A673 (cell line): ENCODE results near the gene TES.
A peak's percentile ranks its signal among the peaks of the same experiment; 100 is the strongest.

ENCODE experiments used
- CTCF ChIP-seq: fragments of 300-800, 200-600 bp; sonication (generic); conservative IDR thresholded peaks from 2 replicates; pipeline ENCODE4 v1.5.1; 2017; ENCODE audit warnings: low read depth, mild to moderate bottlenecking, antibody characterized with exemption, low read length, moderate library complexity, mixed read lengths
- EZH2 ChIP-seq: fragments of 200-600 bp; sonication (generic); IDR thresholded peaks from 2 replicates; pipeline ENCODE4 v1.6.1; 2017; ENCODE audit warnings: borderline replicate concordance, low read depth, mild to moderate bottlenecking, mixed read lengths, antibody characterized with exemption, low read length; ENCODE audit not compliant: poor library complexity, severe bottlenecking

DNA sequence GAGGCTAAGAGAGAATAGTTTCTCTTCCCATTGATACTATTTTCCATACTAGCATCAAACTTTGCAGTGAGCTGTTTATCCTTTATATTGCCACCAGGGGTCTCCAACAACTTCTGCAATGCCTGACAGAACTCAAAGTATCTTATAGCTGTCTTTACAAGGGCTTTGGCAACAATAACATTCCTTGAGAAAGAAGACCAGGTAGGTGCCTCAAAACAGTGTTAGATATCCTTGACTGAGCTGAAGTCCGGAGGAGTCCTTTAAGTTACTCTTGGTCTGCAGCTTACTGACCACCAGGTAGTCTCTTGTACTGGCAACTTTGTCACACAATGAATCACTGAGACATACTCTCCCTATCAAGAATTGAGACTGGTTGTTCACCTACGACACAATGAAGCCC lies 30.0 kb upstream of the TES start:
- peak; percentile 82 for TF ChIP-seq CTCF
- no peak for TF ChIP-seq EZH2
